ENCODE measurements around the gene GSPT1. TPM values are rescaled to one million over a fixed set of nuclear protein-coding genes. Genes with fewer than 3 reads are reported as not detected.

The GSPT1 gene
- total RNA-seq, 1 donor: 106 TPM

GRCh38 chr16:11890231-11890965, 25.4 kb downstream of the GSPT1 start:
- no peak overlapping the region for H3K4me3 ChIP-seq (ENCODE audit: low read depth, low read length)
- TF ChIP-seq, protein P1, sequence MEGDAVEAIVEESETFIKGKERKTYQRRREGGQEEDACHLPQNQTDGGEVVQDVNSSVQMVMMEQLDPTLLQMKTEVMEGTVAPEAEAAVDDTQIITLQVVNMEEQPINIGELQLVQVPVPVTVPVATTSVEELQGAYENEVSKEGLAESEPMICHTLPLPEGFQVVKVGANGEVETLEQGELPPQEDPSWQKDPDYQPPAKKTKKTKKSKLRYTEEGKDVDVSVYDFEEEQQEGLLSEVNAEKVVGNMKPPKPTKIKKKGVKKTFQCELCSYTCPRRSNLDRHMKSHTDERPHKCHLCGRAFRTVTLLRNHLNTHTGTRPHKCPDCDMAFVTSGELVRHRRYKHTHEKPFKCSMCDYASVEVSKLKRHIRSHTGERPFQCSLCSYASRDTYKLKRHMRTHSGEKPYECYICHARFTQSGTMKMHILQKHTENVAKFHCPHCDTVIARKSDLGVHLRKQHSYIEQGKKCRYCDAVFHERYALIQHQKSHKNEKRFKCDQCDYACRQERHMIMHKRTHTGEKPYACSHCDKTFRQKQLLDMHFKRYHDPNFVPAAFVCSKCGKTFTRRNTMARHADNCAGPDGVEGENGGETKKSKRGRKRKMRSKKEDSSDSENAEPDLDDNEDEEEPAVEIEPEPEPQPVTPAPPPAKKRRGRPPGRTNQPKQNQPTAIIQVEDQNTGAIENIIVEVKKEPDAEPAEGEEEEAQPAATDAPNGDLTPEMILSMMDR (IDR thresholded peaks at IDR 0.05; ENCODE audit: insufficient read depth, low read length): no peak
- no peak for DNase-seq (ENCODE audit: low read depth)

DNA sequence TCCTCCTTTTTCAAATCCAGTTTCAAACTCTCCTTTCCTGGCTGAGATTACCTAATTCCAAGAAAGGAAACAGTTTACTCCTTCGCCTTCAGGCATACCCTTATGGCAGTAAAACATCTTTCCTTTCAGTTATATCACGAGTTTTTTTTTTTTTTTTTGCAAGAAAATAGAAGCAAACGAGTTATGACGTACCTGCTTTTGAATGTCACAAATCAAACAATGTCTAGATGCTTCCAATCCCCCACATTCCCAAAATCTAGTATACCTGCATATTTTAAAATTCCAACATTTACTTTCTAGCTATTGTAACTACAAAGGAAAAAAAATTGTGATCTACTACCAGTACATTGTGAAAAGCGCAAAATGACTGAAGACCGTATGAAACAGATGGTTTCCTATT, 28.9 kb downstream of the GSPT1 start:
- no peak for DNase-seq (ENCODE audit: low read depth)
- no peak overlapping the region for H3K4me3 ChIP-seq (ENCODE audit: low read depth, low read length)
- TF ChIP-seq, protein P1 (IDR thresholded peaks at IDR 0.05; ENCODE audit: insufficient read depth, low read length): no peak

GRCh38 chr16:11884035-11884434, 31.7 kb downstream of the GSPT1 start:
- TF ChIP-seq, protein P1 (IDR thresholded peaks at IDR 0.05; ENCODE audit: insufficient read depth, low read length): no peak
- DNase-seq (ENCODE audit: low read depth): no peak
- H3K4me3 ChIP-seq (ENCODE audit: low read depth, low read length): no peak overlapping the region

DNA sequence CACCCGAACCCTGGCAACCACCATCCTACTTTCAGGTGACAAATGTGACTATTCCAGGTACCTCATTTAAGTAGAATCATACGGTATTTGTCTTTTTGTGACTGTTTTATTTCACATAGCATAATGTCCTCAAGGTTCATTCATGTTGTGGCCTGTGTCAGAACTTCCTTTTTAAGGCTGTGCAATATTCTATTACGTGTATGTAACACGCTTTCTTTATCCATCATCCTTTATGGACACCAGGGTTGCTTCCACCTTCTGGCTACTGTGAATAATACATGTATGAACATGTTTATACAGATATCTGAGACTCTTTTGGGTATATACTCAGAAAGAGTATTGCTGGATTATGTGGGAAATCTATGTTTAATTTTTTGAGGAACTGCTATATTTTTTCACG, 35.7 kb downstream of the GSPT1 start:
- H3K4me3 ChIP-seq (ENCODE audit: low read depth, low read length): no peak overlapping the region
- TF ChIP-seq, protein P1 (IDR thresholded peaks at IDR 0.05; ENCODE audit: insufficient read depth, low read length): no peak
- DNase-seq (ENCODE audit: low read depth): no peak

- TF ChIP-seq, protein P1 (IDR thresholded peaks at IDR 0.05; ENCODE audit: insufficient read depth, low read length): no peak
- DNase-seq (ENCODE audit: low read depth): no peak
- no peak overlapping the region for H3K4me3 ChIP-seq (ENCODE audit: low read depth, low read length)
These were observed 38.4 kb downstream of the GSPT1 start for GRCh38 chr16:11877374-11877773.

DNA sequence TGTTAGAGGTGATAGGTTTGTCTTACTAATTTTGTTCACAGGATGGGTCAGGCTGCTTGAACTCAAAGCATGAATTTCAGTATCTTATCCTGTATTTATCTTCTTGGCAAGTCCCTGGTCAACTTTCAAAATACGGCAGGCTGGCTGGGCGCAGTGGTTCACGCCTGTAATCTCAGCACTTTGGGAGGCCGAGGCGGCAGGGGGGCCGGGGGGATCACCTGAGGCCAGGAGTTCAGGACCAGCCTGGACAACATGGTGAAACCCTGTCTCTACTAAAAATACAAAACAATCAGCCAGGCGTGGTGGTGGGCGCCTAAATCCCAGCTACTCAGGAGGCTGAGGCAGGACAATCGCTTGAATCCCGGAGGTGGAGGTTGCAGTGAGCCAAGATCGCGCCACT, 39.5 kb downstream of the GSPT1 start:
- no peak for DNase-seq (ENCODE audit: low read depth)
- TF ChIP-seq, protein P1 (IDR thresholded peaks at IDR 0.05; ENCODE audit: insufficient read depth, low read length): no peak

GRCh38 chr16:11875721-11876120, 40.0 kb downstream of the GSPT1 start:
- no peak overlapping the region for H3K4me3 ChIP-seq (ENCODE audit: low read depth, low read length)
- TF ChIP-seq, protein P1 (IDR thresholded peaks at IDR 0.05; ENCODE audit: insufficient read depth, low read length): no peak
- DNase-seq (ENCODE audit: low read depth): no peak

More for the DNA sequence above, 39.5 kb downstream of the GSPT1 start:
- no peak overlapping the region for H3K4me3 ChIP-seq (ENCODE audit: low read depth, low read length)

Data from fibroblast of the aortic adventitia (primary cell).